ENCODE results near the gene C19orf47. TPM values are rescaled to one million over a fixed set of nuclear protein-coding genes. Genes with fewer than 3 reads are reported as not detected.
A peak's percentile ranks its signal among the peaks of the same experiment; 100 is the strongest.

Gene C19orf47
- total RNA-seq, 1 donor from 2014 or later = 15.0 TPM

- DNase-seq = no peak
These were observed 66.6 kb downstream of the C19orf47 start for GRCh38 chr19:40281381-40282208.

GRCh38 chr19:40280608-40281221 is 67.5 kb downstream of the C19orf47 start:
- no peak for DNase-seq

DNA sequence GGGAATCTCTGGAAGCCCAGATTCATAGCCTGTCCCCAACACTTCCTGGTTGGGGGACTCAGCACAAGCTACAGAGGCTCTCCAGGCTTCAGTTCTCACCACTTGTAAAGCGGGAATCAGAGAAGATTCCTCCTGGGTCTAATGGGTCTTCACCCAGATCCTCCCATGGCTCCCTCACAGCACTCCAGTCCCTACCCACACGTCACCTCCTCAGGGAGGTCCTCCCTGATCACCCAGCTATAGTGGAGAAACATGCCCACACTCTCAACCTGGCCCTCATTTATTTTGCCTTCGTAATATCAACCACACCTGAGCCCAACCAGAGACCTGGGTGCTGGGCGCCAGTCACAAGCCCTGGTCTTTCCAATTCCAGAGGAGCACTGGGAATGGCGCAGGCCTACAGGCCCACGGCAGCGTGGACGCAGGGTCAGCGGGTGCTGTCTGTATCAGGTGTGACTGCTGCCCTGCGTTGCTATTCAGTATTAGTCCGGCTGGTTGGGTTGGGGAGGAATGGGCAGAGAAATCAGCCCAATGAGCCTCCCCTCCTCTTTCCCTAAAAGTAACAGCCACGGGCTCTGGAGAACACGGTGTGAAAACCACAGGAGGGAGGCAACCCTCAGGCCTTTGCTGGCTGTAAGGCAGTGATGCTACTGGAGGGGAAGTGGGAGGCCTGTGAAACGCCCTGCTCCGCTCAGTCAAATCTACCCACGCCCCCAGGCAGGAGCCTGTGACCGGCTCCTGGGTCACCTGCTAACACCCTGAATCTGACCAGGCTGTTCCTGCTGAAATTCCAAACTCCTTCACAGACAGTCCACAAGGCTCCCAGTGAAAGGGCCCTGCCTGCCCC is 68.2 kb downstream of the C19orf47 start:
- no peak for DNase-seq

- DNase-seq = no peak
These were observed 69.1 kb downstream of the C19orf47 start for GRCh38 chr19:40279120-40279551.

DNA sequence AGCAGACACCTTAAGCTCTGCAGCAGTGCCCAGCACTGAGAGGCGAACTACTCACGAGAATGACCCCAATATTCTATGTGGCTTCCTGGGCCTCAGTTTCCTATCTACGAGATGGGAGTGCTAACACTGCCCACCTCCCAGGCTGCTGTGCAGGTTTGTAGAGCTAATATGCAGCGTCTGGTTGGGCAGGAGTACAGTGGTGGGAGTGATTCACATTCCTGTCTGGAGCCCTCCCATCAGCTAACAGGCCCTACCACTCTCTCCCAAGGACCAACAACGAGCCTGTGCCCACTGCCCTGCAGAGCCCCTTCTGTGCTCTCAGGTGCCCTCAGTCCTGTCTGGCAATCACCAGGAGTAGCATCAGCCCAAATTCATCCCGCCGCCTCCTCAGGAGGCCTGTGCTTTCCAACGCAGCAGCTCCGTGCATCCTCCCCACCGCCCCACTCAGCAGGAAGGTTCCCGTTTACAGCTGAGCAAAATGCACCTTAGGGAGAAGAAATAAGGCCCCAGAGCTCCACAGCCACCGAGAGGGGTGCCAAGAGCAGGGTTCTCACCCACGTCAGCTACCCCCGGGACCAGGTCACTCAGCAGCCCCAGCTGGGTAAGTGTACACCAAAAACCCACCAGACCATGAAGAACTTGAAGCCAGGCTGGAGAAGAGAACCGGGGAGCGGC is 69.7 kb downstream of the C19orf47 start:
- no peak for DNase-seq

DNA sequence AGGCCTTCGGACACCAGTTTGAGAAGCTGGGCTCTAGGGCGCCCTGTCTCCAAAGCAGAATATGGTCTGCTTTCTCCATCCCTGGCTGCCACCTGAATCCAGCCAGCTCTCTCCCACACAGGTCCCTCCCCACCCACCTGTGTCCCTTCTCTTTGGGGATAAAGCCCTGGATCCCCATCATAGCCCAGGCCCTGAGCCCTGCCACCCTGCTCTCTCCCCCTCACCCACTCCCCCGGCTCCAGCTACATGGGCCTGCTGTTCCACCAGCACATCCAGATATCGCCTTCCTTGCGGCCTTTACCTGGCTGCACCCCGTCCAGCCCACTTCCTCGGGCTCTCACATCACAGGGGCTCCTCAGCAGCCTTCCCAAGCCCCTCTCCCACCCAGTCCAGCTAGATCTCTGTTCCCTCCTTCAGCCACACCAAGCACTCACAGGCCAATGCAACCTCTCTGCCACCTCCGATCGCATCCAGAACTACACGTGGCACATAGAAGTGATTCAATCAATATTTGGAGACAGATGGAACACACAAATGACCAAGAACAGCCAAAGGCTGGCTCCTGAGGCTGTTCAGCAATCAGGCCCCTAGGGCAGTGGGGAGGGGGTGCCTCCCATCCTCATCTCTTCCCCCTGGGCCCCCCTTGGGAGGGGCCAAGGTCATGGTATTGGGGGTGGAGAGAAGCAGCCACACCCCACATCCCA is 70.7 kb downstream of the C19orf47 start:
- no peak for DNase-seq

- DNase-seq = no peak
These were observed 73.3 kb downstream of the C19orf47 start for GRCh38 chr19:40274585-40275544.

DNA sequence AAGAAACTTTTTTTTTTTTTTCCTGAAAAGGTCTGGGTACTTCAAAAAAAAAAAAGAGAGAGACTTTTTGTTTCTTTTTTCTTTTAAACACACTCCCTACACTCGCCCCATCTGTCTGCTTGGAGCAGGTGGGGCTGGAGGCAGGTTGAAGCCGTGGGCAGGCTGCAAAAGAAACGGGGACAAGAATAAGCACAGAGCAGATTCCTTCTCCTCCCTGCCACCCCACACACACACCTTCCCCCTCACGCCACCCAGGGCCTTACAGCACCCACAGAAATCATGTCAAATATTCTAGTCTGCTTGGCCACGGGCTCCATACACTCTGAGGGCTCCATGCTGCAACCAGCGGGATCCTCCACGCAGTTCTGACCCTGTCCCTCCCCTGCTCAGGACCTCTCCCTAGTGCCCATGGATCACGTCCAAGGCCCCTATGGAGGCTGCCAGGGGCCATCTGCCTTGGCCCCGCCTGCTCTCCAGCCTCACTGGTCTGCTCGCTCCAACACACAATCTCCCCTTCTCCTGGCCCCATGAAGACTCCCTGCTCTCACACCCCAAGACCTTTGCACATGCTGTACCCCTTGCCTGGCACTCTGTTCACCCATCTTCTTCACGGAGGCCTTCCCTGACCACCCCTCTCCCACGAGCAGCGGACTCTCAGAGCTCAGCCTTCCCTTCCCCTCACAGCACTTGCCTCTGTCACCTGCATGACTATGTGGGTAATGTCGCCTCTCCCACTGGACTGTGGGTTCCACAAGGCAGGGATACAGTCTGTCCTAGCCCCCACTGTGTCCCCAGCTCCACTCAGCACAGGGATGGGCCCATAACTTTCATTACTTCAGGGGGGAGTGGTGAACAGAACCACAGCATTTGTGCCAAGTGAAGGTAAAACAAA is 74.5 kb downstream of the C19orf47 start:
- peak; percentile 45 for DNase-seq

DNA sequence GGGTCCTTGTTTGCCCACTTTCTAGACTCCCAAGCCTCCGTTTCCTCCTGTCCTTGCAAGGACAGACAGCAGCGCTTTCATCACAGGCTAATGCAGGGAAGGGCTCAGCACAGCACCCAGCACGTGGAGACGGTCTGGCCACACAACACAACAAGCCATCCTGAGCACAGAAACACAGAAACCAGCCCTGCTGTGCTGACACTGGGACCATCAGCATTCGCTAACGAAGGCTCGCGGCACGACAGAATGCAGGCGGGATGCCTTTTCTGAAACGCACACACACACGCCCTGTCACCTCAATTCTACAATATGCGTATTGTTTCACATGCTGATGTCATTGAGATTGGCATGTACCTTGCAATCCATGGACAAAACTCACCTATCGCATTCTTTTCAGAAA is 75.9 kb downstream of the C19orf47 start:
- no peak for DNase-seq

DNA sequence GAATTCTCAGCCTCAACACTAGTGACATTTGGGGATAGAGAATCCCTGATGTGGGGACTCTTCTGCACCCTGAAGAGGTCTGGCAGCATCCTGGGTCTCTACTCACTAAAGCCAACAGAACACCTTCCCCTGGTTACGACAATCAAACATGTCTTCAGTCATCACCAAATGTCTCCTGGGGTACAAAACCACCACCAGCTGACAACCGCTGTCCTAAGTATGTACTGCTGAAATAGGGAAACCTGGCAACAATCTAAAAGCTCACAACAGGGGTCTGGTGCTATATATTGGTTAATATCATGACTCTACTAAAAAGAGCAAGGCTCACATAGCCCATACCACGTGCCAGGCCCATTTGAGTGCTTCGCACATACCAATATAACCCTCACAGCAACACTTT is 76.5 kb downstream of the C19orf47 start:
- DNase-seq = no peak

GRCh38 chr19:40270362-40271089 is 77.7 kb downstream of the C19orf47 start:
- peak; percentile 73 for DNase-seq

Small RNA genes lying within 50 kb of the gene (small RNA-seq; reads per million reads assigned to genes)
- 6.1 reads per million, percentile 90 among the genes with 10 or more reads in this experiment for gene MIR641
- not detected for gene MIR6796
- not detected for gene RF00019
- gene RNU6-945P = not detected

Other genes starting within 250 kb of the C19orf47 start
- gene MAP3K10, start 157.0 kb downstream of the C19orf47 start, total RNA-seq = 37.4 TPM
- 59.0 TPM for gene TTC9B, start 130.0 kb downstream of the C19orf47 start, total RNA-seq
- gene CCNP, start 121.7 kb downstream of the C19orf47 start, total RNA-seq = 1.7 TPM
- 51.8 TPM for gene AKT2, start 63.1 kb downstream of the C19orf47 start, total RNA-seq
- gene PLD3, start 298 bp upstream of the C19orf47 start, total RNA-seq = 108 TPM
- gene HIPK4, start 41.8 kb upstream of the C19orf47 start, total RNA-seq = 0.16 TPM
- 2.5 TPM for gene PRX, start 65.0 kb upstream of the C19orf47 start, total RNA-seq
- gene SERTAD1, start 77.6 kb upstream of the C19orf47 start, total RNA-seq = 2.8 TPM
- 9.8 TPM for gene SERTAD3, start 95.9 kb upstream of the C19orf47 start, total RNA-seq
- 16.5 TPM for gene BLVRB, start 117.3 kb upstream of the C19orf47 start, total RNA-seq
- 27.5 TPM for gene SPTBN4, start 118.6 kb upstream of the C19orf47 start, total RNA-seq
- 4.1 TPM for gene SHKBP1, start 228.5 kb upstream of the C19orf47 start, total RNA-seq